ENCODE measurements around the gene TREML1.

DNA sequence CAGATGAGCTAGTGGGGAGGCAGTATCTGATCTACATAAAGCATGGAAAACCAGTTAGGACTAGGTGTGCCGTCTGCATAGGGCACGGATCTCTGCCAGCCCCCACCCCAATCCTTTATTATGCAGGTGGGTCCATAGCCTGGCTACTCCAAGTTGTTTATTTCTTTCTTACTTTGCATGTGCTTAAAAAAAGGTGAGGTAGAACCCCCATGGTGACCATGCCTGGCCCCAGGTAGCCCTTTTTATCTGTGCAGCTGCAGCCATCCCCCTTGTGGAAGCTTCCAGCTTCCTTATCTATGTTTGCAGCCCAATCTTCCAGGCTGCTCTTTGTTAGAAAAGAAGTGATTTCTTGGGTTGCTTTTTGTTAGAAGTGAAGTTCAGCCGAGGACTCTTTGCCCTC is 17.8 kb upstream of the TREML1 start:
- no peak for TF ChIP-seq CTCF (conservative IDR thresholded peaks at IDR 0.05; ENCODE audit: low read depth, low read length)
- no peak for TF ChIP-seq RCOR1 (IDR thresholded peaks at IDR 0.05; ENCODE audit: insufficient replicate concordance, low read length)
- TF ChIP-seq POLR2A (IDR thresholded peaks at IDR 0.05; ENCODE audit: low read depth, low read length): no peak

Measured in IMR-90 (cell line).